H1 (cell line): ENCODE results near the gene PITPNC1. TPM values are rescaled to one million over a fixed set of nuclear protein-coding genes. Genes with fewer than 3 reads are reported as not detected.

ENCODE experiments used
- JUN ChIP-seq: IDR thresholded peaks from 2 replicates; pipeline ENCODE4 v1.6.1; 2011; ENCODE audit warnings: low read depth, mild to moderate bottlenecking, improper control_type of control experiment, low read length
- JUND ChIP-seq: IDR thresholded peaks from 2 replicates; pipeline ENCODE4 v1.6.1; 2011; ENCODE audit warnings: mild to moderate bottlenecking, improper control_type of control experiment, low read length
- NANOG ChIP-seq: IDR thresholded peaks from 2 replicates; pipeline ENCODE4 v1.6.1; 2011; ENCODE audit warnings: low read length, low read depth, mild to moderate bottlenecking, inconsistent platforms; ENCODE audit not compliant: insufficient read depth, poor library complexity, severe bottlenecking
- POU5F1 ChIP-seq: IDR thresholded peaks from 2 replicates; pipeline ENCODE4 v1.6.1; 2011; ENCODE audit warnings: low read depth, mild to moderate bottlenecking, low read length, moderate library complexity
- RAD21 ChIP-seq, 2 experiments: IDR thresholded peaks in 1 of 2; conservative IDR thresholded peaks in 1 of 2; 2 replicates each; pipeline ENCODE4 v1.6.1; 2011; ENCODE audit warnings: low read depth in 2 of 2, low read length in 2 of 2, improper control_type of control experiment in 1 of 2, inconsistent platforms in 1 of 2, mild to moderate bottlenecking in 1 of 2, moderate library complexity in 1 of 2
- RXRA ChIP-seq: IDR thresholded peaks from 2 replicates; pipeline ENCODE4 v1.6.1; 2011; ENCODE audit warnings: low read depth, mild to moderate bottlenecking, low read length, moderate library complexity; ENCODE audit not compliant: insufficient read depth
- SIRT6 ChIP-seq: IDR thresholded peaks from one replicate; pipeline ENCODE4 v1.7.1; 2012; ENCODE audit warnings: low read length, inconsistent platforms
- SRF ChIP-seq: IDR thresholded peaks from 2 replicates; pipeline ENCODE4 v1.6.1; 2011; ENCODE audit warnings: mild to moderate bottlenecking, low read depth, low read length, moderate library complexity
- SUZ12 ChIP-seq: fragments of 200-600 bp; sonication (generic); IDR thresholded peaks from 2 replicates; pipeline ENCODE4 v1.6.1; 2012; ENCODE audit warnings: mild to moderate bottlenecking, inconsistent platforms, low read length, moderate library complexity, mixed read lengths
- TCF12 ChIP-seq: IDR thresholded peaks from 2 replicates; pipeline ENCODE4 v1.6.1; 2011; ENCODE audit warnings: low read depth, mild to moderate bottlenecking, low read length
- polyA plus RNA-seq, 7 experiments: library from polyadenylated mRNA; depleted of rRNA in 3 of 7; stranded (reverse) in 5 of 7; unstranded in 2 of 7; fragments of >200 nt in 5 of 7; fragments of 200-250 nt in 2 of 7; gene quantifications; 1 replicate in 5 of 7; 2 replicates in 1 of 7; 4 replicates in 1 of 7; pipeline versions ENCODE4 v1.2.1 to v1.2.3, GENCODE V29; 2011 to 2013; ENCODE audit warnings: missing spikeins in 2 of 7, mixed read lengths in 2 of 7
- total RNA-seq: library from RNA; stranded (reverse); fragmentation: NEBNext Ultra II Directional; extraction: Animal tissue kit (Norgen Biotek cat#: 25700); gene quantifications from 2 replicates; pipeline ENCODE4 v1.2.1, GENCODE V29; 2021
- TF ChIP-seq, protein P1 (sequence below), 3 experiments: IDR thresholded peaks; 1 replicate in 2 of 3; 2 replicates in 1 of 3; pipeline versions ENCODE4 v1.5.1 to v1.6.1; 2011; ENCODE audit warnings: low read length in 3 of 3, mild to moderate bottlenecking in 3 of 3, inconsistent platforms in 2 of 3, low read depth in 1 of 3, moderate library complexity in 1 of 3; ENCODE audit not compliant: insufficient read depth in 1 of 3; ENCODE audit errors: control extremely low read depth in 1 of 3

Gene PITPNC1
- total and polyA plus RNA-seq, 2 of the 8 experiments (the other 6 are each of a cell fraction or from before 2014, with no cell fraction given): 17.6 to 54.7 TPM

DNA sequence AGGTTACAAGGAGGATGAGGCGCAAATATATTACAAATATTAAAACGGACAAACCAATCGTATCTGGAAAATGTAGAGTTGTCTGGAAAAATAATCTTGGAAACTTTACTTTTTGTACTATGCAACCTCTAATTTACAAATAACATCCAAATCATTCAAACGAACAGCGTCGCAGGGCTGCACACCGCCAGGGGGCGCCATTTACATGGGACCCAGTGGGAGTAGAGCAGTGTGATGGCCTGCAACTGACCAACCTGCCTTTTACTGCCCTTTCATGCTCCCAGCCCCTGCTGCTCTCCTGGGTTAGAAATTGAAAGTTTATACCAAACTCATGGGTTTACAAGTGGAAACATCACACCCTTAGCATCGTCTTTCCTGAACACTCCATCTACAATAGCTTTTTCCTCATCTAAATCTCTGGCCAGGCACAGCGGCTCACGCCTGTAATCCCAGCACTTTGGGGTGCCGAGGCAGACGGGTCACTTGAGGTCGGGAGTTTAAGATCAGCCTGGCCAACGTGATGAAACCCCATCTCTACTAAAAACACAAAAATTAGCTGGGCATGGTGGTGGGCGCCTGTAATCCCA is 10.0 kb downstream of the PITPNC1 start (continued):
- TF ChIP-seq RAD21 (IDR thresholded peaks at IDR 0.05 in 1 of 2, conservative IDR thresholded peaks at IDR 0.05 in 1 of 2; ENCODE audit: low read depth in 2 of 2, low read length in 2 of 2) (peak; percentile 92), NANOG (no peak), POU5F1 (no peak), JUND (no peak), TCF12 (no peak), SUZ12 (no peak), JUN (0 out of 2 replicates have a peak, but pooled peaks have one; percentile 6), RXRA (no peak), SRF (no peak), SIRT6 (no peak)
- TF ChIP-seq, protein P1, sequence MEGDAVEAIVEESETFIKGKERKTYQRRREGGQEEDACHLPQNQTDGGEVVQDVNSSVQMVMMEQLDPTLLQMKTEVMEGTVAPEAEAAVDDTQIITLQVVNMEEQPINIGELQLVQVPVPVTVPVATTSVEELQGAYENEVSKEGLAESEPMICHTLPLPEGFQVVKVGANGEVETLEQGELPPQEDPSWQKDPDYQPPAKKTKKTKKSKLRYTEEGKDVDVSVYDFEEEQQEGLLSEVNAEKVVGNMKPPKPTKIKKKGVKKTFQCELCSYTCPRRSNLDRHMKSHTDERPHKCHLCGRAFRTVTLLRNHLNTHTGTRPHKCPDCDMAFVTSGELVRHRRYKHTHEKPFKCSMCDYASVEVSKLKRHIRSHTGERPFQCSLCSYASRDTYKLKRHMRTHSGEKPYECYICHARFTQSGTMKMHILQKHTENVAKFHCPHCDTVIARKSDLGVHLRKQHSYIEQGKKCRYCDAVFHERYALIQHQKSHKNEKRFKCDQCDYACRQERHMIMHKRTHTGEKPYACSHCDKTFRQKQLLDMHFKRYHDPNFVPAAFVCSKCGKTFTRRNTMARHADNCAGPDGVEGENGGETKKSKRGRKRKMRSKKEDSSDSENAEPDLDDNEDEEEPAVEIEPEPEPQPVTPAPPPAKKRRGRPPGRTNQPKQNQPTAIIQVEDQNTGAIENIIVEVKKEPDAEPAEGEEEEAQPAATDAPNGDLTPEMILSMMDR (IDR thresholded peaks at IDR 0.05; ENCODE audit: control extremely low read depth in 1 of 3, insufficient read depth in 1 of 3, low read depth in 1 of 3, low read length in 3 of 3): peak; percentile 89 to 95 (median 93)
